ENCODE results near the gene PHKG1.

PHKG1 gene

GRCh38 chr7:56053993-56054392, 38.8 kb downstream of the PHKG1 start:
- H3K27ac ChIP-seq: 0 out of 2 replicates have a peak overlapping the region, but pooled peaks have one; percentile 90
- TF ChIP-seq CTCF (IDR thresholded peaks at IDR 0.05) (no peak), ZFX (IDR thresholded peaks at IDR 0.05; ENCODE audit: borderline replicate concordance) (no peak)

- TF ChIP-seq CTCF (IDR thresholded peaks at IDR 0.05): no peak
- TF ChIP-seq ZFX (IDR thresholded peaks at IDR 0.05; ENCODE audit: borderline replicate concordance): no peak
- H3K27ac ChIP-seq: peak overlapping the region; percentile 90; the same call in 1 of the 2 replicates
Observed at GRCh38 chr7:56053379-56053778, 39.4 kb downstream of the PHKG1 start.

- TF ChIP-seq ZFX (IDR thresholded peaks at IDR 0.05; ENCODE audit: borderline replicate concordance) (no peak), CTCF (IDR thresholded peaks at IDR 0.05) (no peak)
- peak within 1 kb of the TSS; percentile 90 for H3K27ac ChIP-seq
Observed at GRCh38 chr7:56051339-56052191, 41.2 kb downstream of the PHKG1 start, which contains the start of the genes CCT6A and PSPH. Gene CCT6A, plus strand, starts transcription at chr7:56051765. Its CDS starts 84 bp downstream, at chr7:56051849. Gene PSPH, minus strand, starts transcription at chr7:56051444. Its CDS starts 30,232 bp downstream, at chr7:56021212.

- peak overlapping the region; percentile 90 for H3K27ac ChIP-seq
- TF ChIP-seq CTCF (IDR thresholded peaks at IDR 0.05) (no peak), ZFX (IDR thresholded peaks at IDR 0.05; ENCODE audit: borderline replicate concordance) (no peak)
Observed at GRCh38 chr7:56051053-56051338, 41.8 kb downstream of the PHKG1 start.

- peak overlapping the region; percentile 90 for H3K27ac ChIP-seq
- 0 out of 2 replicates have a peak, but pooled peaks have one; percentile 15 for TF ChIP-seq CTCF (IDR thresholded peaks at IDR 0.05)
Observed at GRCh38 chr7:56048763-56049162, 44.0 kb downstream of the PHKG1 start.

GRCh38 chr7:56048245-56048644, 44.5 kb downstream of the PHKG1 start:
- TF ChIP-seq CTCF (IDR thresholded peaks at IDR 0.05): no peak
- peak overlapping the region; percentile 90 for H3K27ac ChIP-seq

GRCh38 chr7:56047446-56048116, 45.2 kb downstream of the PHKG1 start:
- 0 out of 2 replicates have a peak overlapping the region, but pooled peaks have one; percentile 90 for H3K27ac ChIP-seq
